Pulmonary artery endothelial cell (primary cell): ENCODE results near the gene LILRB4. TPM values are rescaled to one million over a fixed set of nuclear protein-coding genes. Genes with fewer than 3 reads are reported as not detected.
"Not testable (repeated sequence)": the region's sequence is repeated elsewhere in the genome, so short reads cannot be mapped to it uniquely, and the experiment has no call there.

Experiments used
- DNase-seq: peaks from one replicate; pipeline ENCODE4 v3.0.0-alpha.2; 2011; ENCODE audit warnings: low read depth, low spot score
- total RNA-seq: library from RNA; depleted of rRNA; stranded (reverse); fragments of >200 nt; gene quantifications from 2 replicates; pipeline ENCODE4 v1.2.3, GENCODE V29; 2014

LILRB4 gene
- total RNA-seq, 1 donor from 2014 or later, result not detected

DNA sequence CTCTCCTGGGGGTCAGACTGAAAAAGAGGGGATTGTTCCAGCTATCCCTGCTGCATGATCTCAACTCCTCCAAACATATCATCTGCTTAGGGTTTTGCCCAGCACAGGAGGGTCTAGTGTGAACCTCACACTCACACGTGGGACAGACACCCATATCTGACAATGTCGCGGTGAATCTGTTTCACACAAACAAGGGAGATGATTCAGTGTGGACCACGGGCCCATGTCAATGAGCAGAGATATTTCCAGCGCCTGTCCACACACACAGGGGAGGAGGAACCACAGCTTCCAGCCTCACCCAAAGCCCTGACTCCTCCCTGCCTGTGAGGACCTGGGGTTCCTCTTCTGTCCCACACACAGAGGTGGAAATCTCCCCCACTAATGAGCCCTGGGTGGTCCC lies 31.9 kb downstream of the LILRB4 start:
- DNase-seq, result no peak

DNA sequence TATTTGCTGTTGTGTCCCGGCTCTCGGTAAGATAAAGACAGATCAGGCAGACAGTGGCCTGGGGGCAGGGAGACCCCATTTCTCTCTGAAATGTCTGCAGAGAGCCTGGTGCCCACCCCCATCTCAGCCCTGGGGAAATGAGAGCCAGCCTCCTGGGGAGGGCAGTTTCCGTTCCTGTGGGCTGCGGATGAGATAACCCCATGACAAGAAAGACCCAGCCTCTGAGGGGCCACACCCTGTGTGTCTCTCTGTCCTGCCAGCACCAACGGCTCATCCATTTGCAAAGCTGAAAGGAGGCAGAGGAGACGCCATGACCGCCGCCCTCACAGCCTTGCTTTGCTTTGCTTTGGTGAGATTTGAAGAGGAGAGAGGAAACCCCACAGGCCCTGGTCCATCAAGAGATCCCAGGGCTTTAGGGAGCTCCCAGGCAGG lies 33.3 kb downstream of the LILRB4 start:
- DNase-seq, result no peak

DNA sequence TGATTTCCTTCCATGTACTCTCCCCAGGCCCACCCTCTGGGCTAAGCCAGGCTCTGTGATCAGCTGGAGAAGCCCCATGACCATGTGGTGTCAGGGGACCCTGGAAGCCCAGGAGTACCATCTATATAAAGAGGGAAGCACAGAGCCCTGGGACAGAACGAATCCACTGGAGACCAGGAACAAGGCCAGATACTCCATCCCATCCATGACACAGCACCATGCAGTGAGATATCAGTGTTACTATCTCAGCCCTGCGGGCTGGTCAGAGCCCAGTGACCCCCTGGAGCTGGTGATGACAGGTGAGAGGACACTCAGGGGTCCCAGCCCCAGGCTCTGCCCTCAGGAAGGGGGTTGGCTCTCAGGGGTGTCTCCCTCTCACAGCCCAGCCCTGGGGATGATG lies 34.0 kb downstream of the LILRB4 start:
- DNase-seq, result no peak

DNA sequence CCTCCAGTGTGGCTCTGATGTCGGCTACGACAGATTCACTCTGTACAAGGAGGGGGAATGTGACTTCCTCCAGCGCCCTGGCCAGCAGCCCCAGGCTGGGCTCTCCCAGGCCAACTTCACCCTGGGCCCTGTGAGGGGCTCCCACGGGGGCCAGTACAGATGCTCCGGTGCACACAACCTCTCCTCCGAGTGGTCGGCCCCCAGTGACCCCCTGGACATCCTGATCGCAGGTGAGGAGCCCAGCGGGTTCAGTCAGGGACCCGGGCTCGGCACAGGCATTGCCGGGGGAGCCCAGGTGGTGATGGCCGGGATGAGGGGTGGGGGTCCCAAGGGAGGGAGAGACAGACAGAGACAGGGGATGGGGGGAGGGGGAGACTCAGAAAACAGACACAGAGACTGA lies 34.9 kb downstream of the LILRB4 start:
- not testable (repeated sequence) for DNase-seq

DNA sequence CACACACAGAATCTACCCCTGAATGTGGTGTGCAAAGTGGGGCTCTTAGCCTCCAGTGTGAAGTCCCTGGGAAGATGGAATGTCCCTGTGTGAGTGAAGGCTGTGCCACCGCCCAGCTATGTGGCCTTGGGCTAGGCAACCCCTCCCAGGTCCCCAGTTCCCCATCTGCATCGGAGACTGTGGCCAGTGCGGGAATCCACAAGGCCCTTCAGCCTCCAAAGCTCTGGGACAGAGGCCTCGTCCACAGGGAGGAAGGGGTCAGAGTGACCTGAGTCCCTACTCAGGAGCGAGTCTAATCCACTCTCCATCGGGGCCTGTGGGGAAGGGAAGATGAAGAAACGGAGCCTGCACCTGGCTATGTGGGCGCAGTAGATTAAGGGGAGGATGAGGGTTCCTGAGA lies 42.1 kb downstream of the LILRB4 start:
- DNase-seq, result no peak

DNA sequence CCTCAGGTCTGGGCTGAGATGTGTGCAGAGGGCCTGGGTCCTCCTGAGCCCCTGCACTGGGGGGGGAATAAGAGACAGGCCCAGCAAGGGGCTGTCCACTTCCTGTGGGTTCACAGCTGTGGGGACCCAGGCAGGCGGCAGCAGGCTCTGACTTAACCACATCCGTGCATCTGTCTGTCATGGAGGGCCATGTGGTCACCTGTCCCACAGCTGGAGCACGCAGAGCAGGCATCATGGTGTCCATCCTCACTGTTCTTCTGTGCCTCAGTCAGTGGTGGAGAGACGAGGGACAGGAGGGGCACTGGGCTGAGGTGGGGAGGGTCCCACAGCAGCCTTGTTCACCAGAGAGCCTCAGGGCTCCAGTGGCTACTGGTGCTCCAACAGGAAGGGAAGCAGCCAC lies 45.2 kb downstream of the LILRB4 start:
- no peak for DNase-seq

DNA sequence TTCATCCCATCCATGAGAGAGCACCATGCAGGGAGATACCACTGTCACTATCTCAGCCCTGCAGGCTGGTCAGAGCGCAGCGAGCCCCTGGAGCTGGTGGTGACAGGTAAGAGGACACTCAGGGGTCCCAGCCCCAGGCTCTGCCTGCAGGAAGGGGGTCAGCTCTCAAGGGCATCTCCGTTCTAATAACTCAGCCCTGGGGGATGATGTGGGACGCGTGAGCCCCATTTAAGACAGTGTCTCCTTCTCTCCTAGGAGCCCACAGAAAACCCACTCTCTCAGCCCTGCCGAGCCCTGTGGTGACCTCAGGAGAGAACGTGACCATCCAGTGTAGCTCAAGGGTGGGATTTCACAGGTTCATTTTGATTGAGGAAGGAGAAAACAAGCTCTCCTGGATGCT lies 46.0 kb downstream of the LILRB4 start:
- no peak for DNase-seq

DNA sequence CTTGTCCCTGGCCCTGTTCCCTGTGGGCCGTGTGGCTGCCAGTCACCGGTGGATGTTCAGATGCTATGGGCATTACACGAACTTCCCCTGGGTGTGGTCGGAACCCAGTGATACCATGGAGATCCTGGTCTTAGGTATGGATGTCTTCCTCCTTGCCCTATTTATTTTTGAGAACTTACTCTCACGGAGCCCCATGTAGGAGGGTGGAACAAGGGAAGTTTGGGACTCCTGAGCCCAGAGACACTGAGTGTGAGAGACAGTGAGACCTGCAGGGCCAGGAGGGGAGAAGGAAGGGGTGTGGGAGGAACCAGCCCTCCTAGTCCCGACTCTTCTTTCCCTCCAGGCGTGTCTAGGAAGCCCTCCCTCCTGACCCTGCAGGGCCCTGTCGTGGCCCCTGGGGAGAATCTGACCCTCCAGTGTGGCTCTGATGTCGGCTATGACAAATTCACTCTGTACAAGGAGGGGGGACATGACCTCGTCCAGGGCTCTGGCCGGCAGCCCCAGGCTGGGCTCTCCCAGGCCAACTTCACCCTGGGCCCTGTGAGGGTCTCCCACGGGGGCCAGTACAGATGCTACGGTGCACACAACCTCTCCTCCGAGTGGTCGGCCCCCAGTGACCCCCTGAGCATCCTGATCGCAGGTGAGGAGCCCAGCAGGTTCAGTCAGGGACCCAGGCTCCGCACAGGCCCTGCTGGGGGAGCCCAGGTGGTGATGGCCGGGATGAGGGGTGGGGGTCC lies 46.6 kb downstream of the LILRB4 start:
- no peak for DNase-seq

DNA sequence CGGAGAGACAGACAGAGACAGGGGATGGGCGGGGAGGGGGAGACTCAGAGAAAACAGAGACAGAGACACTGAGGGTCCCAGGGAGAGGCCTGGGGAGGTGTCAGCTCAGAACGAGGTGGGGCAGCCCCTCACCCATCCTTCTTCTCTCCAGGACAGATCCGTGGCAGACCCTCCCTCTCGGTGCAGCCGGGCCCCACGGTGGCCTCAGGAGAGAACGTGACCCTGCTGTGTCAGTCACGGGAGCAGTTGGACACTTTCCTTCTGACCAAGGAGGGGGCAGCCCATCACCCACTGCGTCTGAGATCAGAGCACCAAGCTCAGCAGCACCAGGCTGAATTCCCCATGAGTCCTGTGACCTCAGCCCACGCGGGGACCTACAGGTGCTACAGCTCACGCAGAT lies 47.2 kb downstream of the LILRB4 start:
- not testable (repeated sequence) for DNase-seq

Other genes starting within 250 kb of the LILRB4 start
- gene TTYH1, start 247.5 kb upstream of the LILRB4 start, total RNA-seq, result not detected in 2 replicates
- gene LENG8, start 213.8 kb upstream of the LILRB4 start, total RNA-seq, result 26.8 and 33.6 TPM in 2 replicates
- 6.8 and 7.9 TPM in 2 replicates for gene LENG9, start 199.2 kb upstream of the LILRB4 start, total RNA-seq
- 30.2 and 35.7 TPM in 2 replicates for gene CDC42EP5, start 189.7 kb upstream of the LILRB4 start, total RNA-seq
- not detected in 2 replicates for gene LAIR2, start 160.2 kb upstream of the LILRB4 start, total RNA-seq
- not detected in 2 replicates for gene LILRA2, start 89.2 kb upstream of the LILRB4 start, total RNA-seq
- gene LILRA1, start 69.4 kb upstream of the LILRB4 start, total RNA-seq, result not detected in 2 replicates
- not detected in 2 replicates for gene LILRB1, start 32.5 kb upstream of the LILRB4 start, total RNA-seq
- gene KIR3DL3, start 61.5 kb downstream of the LILRB4 start, total RNA-seq, result not detected in 2 replicates
- not detected in 2 replicates for gene KIR2DL3, start 75.5 kb downstream of the LILRB4 start, total RNA-seq
- gene KIR2DL1, start 106.8 kb downstream of the LILRB4 start, total RNA-seq, result not detected in 2 replicates
- gene KIR2DL4, start 140.6 kb downstream of the LILRB4 start, total RNA-seq, result not detected in 2 replicates
- not detected in 2 replicates for gene KIR3DL1, start 153.5 kb downstream of the LILRB4 start, total RNA-seq
- gene KIR2DS4, start 169.7 kb downstream of the LILRB4 start, total RNA-seq, result not detected in 2 replicates
- not detected in 2 replicates for gene KIR3DL2, start 187.5 kb downstream of the LILRB4 start, total RNA-seq
- gene FCAR, start 211.2 kb downstream of the LILRB4 start, total RNA-seq, result not detected in 2 replicates
- not detected in 2 replicates for gene NCR1, start 243.2 kb downstream of the LILRB4 start, total RNA-seq